HG02885 (cell line): ENCODE data around the gene DDT.
"Not testable (repeated sequence)": the region's sequence is repeated elsewhere in the genome, so short reads cannot be mapped to it uniquely, and the experiment has no call there.

Experiments
- ATAC-seq: cut with Tn5 transposase; IDR thresholded peaks from one replicate; pipeline ENCODE4 v1.9.1; 2021; ENCODE audit warnings: mild to moderate bottlenecking; ENCODE audit not compliant: unreplicated experiment, poor library complexity

Gene DDT

GRCh38 chr22:23993080-23993479, 18.8 kb upstream of the DDT start:
- not testable (repeated sequence) for ATAC-seq

DNA sequence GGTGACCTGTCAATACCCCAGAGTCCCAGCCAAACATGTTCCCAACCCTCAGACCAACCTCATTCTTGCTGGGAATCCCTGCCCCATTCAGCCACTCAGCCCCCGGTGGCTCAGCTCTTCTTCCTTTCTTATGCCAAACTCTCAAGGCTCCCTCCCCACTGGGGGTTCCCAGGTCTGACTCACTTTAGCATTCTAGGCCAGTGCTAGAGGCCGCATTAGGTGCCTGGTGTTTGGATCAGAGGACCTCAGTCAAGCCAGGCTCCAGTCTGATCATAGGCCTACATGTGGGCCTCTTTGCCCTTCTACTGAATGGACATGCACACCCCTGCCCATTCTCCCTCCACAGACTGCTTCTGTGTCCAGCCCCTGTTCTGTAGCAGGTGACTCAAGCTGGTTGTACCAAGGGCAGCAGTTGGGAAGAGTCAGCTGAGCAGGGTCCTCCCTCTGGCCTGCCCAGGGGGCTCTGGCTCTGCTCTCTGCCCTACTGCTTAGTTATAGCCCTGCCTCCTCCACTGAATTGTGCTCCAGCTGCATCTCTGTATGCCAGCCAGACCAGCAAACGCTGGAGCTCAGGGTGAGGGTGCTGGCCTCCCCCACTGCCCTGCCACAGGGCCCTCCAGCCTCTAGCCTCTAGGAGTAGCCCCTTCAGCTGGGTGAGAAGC, 15.5 kb upstream of the DDT start:
- ATAC-seq: not testable (repeated sequence)

- not testable (repeated sequence) for ATAC-seq
These were observed 12.4 kb upstream of the DDT start for GRCh38 chr22:23986538-23987178.

GRCh38 chr22:23986089-23986488, 11.8 kb upstream of the DDT start:
- not testable (repeated sequence) for ATAC-seq

- ATAC-seq: no peak
These were observed 10.2 kb upstream of the DDT start for GRCh38 chr22:23984430-23984829.

DNA sequence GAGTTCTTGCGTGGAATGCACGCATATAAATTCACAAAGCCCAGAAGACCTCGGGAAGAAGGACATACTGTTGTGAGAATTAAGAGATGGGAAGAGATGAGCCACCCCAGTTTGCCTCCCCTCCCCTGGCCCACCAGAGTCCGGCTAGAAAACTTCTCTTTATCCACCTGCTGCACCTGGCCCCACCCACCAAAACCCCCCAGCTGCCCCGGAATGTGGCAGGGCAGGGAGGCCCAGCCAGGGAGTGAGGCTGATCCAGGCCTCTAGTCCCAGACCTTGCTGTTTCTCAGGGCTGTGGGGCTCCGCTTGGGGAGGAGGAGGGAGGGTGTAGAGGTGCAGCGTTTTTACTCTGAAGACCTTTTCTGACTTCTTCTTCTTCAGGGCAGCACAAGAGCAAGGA, 6.3 kb upstream of the DDT start:
- not testable (repeated sequence) for ATAC-seq

- ATAC-seq: not testable (repeated sequence)
These were observed 5.5 kb upstream of the DDT start, which contains the start of gene GSTT2 for GRCh38 chr22:23979557-23980240. GSTT2 (plus strand) TSS chr22:23980134.

- ATAC-seq: not testable (repeated sequence)
These were observed 3.1 kb upstream of the DDT start for GRCh38 chr22:23977304-23977703.

GRCh38 chr22:23974836-23975352, 653 bp upstream of the DDT start:
- ATAC-seq: not testable (repeated sequence)

GRCh38 chr22:23971927-23972326, 2.3 kb downstream of the DDT start:
- ATAC-seq: not testable (repeated sequence)

GRCh38 chr22:23970816-23971486, 3.3 kb downstream of the DDT start:
- no peak for ATAC-seq

- ATAC-seq: no peak
These were observed 4.0 kb downstream of the DDT start for GRCh38 chr22:23970201-23970641.

DNA sequence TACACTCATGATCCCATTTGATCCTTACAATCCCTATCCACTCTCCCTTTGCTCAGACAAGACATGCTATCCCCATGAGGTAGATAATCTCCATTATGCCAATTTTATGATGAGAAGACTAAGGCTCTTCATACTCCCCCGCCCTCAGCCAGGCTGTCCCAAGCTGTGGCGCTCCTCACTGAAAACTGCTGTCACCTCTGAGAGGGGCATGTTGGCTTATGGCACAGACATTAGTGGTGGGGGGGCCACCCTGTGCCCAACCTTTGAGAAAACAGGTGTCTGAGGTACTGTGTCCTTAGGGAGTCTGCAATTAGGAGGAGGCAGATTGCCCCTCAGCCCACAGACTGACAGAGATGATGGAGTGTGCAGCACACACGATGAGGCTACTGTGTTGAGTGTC, 5.2 kb downstream of the DDT start:
- ATAC-seq: no peak

- peak; percentile 96 for ATAC-seq
These were observed 7.7 kb downstream of the DDT start, which contains the start of gene DDTL for GRCh38 chr22:23966568-23966967. DDTL (plus strand) TSS chr22:23966888; CDS start chr22:23966915, 27 bp downstream.

DNA sequence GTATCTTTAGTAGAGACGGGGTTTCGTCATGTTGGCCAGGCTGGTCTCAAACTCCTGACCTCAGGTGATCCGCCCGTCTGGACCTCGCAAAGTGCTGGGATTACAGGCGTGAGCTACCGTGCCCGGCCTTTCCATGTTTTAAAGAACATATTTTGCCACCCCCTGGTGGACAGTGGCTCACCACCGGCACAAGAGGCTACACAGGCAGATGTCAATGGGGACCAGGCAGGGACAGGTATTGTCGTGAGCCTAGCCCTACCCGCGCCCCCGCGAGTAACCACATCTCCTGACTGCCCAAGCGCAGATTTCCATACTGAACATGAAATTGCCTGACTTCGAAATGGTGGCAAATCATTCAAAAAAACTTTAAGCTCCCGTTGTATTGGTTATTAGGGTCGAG, 8.1 kb downstream of the DDT start:
- ATAC-seq: not testable (repeated sequence)

- ATAC-seq: not testable (repeated sequence)
These were observed 13.0 kb downstream of the DDT start, which contains the start of gene GSTT2B for GRCh38 chr22:23961084-23961771. GSTT2B (minus strand) TSS chr22:23961195; CDS start chr22:23961131, 64 bp downstream.

GRCh38 chr22:23956301-23956900, 17.8 kb downstream of the DDT start:
- ATAC-seq: peak; percentile 56

- not testable (repeated sequence) for ATAC-seq
These were observed 18.4 kb downstream of the DDT start for GRCh38 chr22:23955886-23956285.

GRCh38 chr22:23954991-23955305, 19.3 kb downstream of the DDT start:
- ATAC-seq: not testable (repeated sequence)
